Keratinocyte (primary cell): ENCODE data around the gene DBNDD1. TPM values are rescaled to one million over a fixed set of nuclear protein-coding genes. Genes with fewer than 3 reads are reported as not detected.

Experiments
- DNase-seq: peaks from one replicate; pipeline ENCODE4 v3.0.0-alpha.2; 2011; ENCODE audit warnings: low read depth, missing footprints, low spot score
- FAIRE-seq: peaks from 2 replicates; lab custom pipeline; 2011; peaks lifted over from hg19 to GRCh38; lab: Jason Lieb, UNC
- H2AFZ ChIP-seq: 2 replicates; pipeline ENCODE4 v1.6.0; 2012; ENCODE audit warnings: low read length, control low read depth, inconsistent platforms; ENCODE audit not compliant: control insufficient read depth
- H3K27ac ChIP-seq: 2 replicates; pipeline ENCODE4 v1.5.1; 2011; ENCODE audit warnings: low read length; ENCODE audit not compliant: control insufficient read depth, insufficient read depth
- H3K27me3 ChIP-seq: 3 replicates; pipeline ENCODE4 v1.6.0; 2011; ENCODE audit warnings: low read length; ENCODE audit not compliant: control insufficient read depth, insufficient read depth; ENCODE audit errors: extremely low read depth
- H3K36me3 ChIP-seq, 2 experiments: 2 replicates in 1 of 2; 3 replicates in 1 of 2; pipeline ENCODE4 v1.5.1; 2011; ENCODE audit warnings: low read length in 2 of 2, mild to moderate bottlenecking in 1 of 2; ENCODE audit not compliant: control insufficient read depth in 2 of 2, insufficient read depth in 2 of 2; ENCODE audit errors: extremely low read depth in 1 of 2
- H3K4me1 ChIP-seq: 3 replicates; pipeline ENCODE4 v1.5.1; 2011; ENCODE audit warnings: low read length; ENCODE audit not compliant: control insufficient read depth, insufficient read depth; ENCODE audit errors: extremely low read depth
- H3K4me2 ChIP-seq: 3 replicates; pipeline ENCODE4 v1.6.0; 2011; ENCODE audit warnings: low read depth, low read length; ENCODE audit not compliant: control insufficient read depth, insufficient read depth; ENCODE audit errors: extremely low read depth
- H3K4me3 ChIP-seq, 3 experiments: fragments of 200-600 bp in 1 of 3; sonication (generic) in 1 of 3; 2 replicates in 2 of 3; 3 replicates in 1 of 3; pipeline ENCODE4 v1.5.1; 2011 to 2016; ENCODE audit warnings: low read length in 3 of 3, mild to moderate bottlenecking in 3 of 3, control low read depth in 2 of 3, inconsistent platforms in 1 of 3, low read depth in 1 of 3, mixed read lengths in 1 of 3, mixed run types in 1 of 3, moderate library complexity in 1 of 3; ENCODE audit not compliant: control insufficient read depth in 2 of 3, insufficient read depth in 2 of 3; ENCODE audit errors: extremely low read depth in 1 of 3
- H3K79me2 ChIP-seq: 2 replicates; pipeline ENCODE4 v1.6.0; 2012; ENCODE audit warnings: low read length; ENCODE audit not compliant: control insufficient read depth, insufficient read depth
- H3K9ac ChIP-seq: 3 replicates; pipeline ENCODE4 v1.6.0; 2011; ENCODE audit warnings: low read length; ENCODE audit not compliant: control insufficient read depth, insufficient read depth; ENCODE audit errors: extremely low read depth
- H3K9me1 ChIP-seq: 3 replicates; pipeline ENCODE4 v1.6.0; 2011; ENCODE audit warnings: low read length; ENCODE audit not compliant: control insufficient read depth, insufficient read depth; ENCODE audit errors: extremely low read depth
- H3K9me3 ChIP-seq: 2 replicates; pipeline ENCODE4 v1.5.1; 2012; ENCODE audit warnings: low read depth, low read length; ENCODE audit not compliant: control insufficient read depth
- H4K20me1 ChIP-seq: 3 replicates; pipeline ENCODE4 v1.6.0; 2011; ENCODE audit warnings: low read length; ENCODE audit not compliant: control insufficient read depth, insufficient read depth; ENCODE audit errors: extremely low read depth
- EZH2 ChIP-seq: IDR thresholded peaks from one replicate; pipeline ENCODE4 v1.6.1; 2012; ENCODE audit warnings: inconsistent platforms, mild to moderate bottlenecking, low read length, moderate library complexity
- dilution Hi-C: fragments of 300-500 bp; cut with MboI; formaldehyde crosslinking; loops from one replicate; pipeline ENCODE4 v1.7.0; 2020; ENCODE audit warnings: low sequenced_read_pairs; ENCODE audit not compliant: extremely low pct_ligation_motif_present
- polyA plus RNA-seq, 5 experiments: library from polyadenylated mRNA; depleted of rRNA in 3 of 5; stranded (reverse) in 3 of 5; stranded (forward) in 1 of 5; unstranded in 1 of 5; fragments of >200 nt; gene quantifications; 1 replicate in 1 of 5; 2 replicates in 3 of 5; 3 replicates in 1 of 5; pipeline versions ENCODE4 v1.2.1 to v1.2.3, GENCODE V29; 2011 to 2012; ENCODE audit warnings: missing spikeins in 2 of 5, low read depth in 1 of 5, low replicate concordance in 1 of 5
- TF ChIP-seq, protein P1 (sequence below), 3 experiments: IDR thresholded peaks in 1 of 3; conservative IDR thresholded peaks in 1 of 3; optimal IDR thresholded peaks in 1 of 3; 2 replicates in 2 of 3; 3 replicates in 1 of 3; pipeline versions ENCODE3 to v1.5.1; 2011; ENCODE audit warnings: low read length in 3 of 3, mild to moderate bottlenecking in 3 of 3, moderate library complexity in 2 of 3, control low read depth in 1 of 3, inconsistent platforms in 1 of 3; ENCODE audit not compliant: insufficient read depth in 2 of 3; ENCODE audit errors: extremely low read depth in 1 of 3

DBNDD1 gene
- polyA plus RNA-seq, 1 donor (not counting 4 experiments of a cell fraction or from before 2014, with no cell fraction given) = 1.7 TPM

DNA sequence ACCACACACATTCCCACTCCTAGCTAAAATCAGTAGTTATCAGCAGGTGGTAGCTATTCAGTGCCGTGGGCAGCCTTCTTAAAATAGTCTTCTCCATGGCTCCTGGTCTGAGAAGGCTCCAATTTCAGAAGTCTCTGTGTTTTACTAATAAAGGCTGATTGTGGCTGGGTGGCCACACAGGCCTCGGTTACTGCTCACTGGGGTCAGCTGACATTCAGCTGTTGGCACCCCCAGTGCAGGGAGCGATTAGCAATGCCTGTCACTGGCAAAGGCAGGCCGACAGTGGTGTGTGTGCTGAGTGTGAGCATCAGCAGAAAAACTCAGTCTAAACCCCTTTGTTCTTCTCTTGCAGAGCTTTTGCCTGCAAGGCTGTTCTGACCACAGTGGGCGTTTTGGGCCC, 16.6 kb upstream of the DBNDD1 start:
- Histone ChIP-seq H2AFZ (no peak overlapping the region), H3K4me1 (no peaks in the 10 kb centered on the region), H3K27ac (no peak overlapping the region), H3K36me3 (peaks cover 38 to 45% of the 10 kb centered on the region in 2 experiments), H3K27me3 (no peaks in the 10 kb centered on the region), H3K4me3 (no peak overlapping the region), H3K4me2 (no peak overlapping the region), H3K9me3 (no peaks in the 10 kb centered on the region), H3K79me2 (no peaks in the 10 kb centered on the region), H4K20me1 (peaks cover 3% of the 10 kb centered on the region), H3K9me1 (no peaks in the 10 kb centered on the region), H3K9ac (no peak overlapping the region)
- dilution Hi-C loops = no loop called here
- FAIRE-seq (no peak), DNase-seq (no peak)
- TF ChIP-seq, protein P1, sequence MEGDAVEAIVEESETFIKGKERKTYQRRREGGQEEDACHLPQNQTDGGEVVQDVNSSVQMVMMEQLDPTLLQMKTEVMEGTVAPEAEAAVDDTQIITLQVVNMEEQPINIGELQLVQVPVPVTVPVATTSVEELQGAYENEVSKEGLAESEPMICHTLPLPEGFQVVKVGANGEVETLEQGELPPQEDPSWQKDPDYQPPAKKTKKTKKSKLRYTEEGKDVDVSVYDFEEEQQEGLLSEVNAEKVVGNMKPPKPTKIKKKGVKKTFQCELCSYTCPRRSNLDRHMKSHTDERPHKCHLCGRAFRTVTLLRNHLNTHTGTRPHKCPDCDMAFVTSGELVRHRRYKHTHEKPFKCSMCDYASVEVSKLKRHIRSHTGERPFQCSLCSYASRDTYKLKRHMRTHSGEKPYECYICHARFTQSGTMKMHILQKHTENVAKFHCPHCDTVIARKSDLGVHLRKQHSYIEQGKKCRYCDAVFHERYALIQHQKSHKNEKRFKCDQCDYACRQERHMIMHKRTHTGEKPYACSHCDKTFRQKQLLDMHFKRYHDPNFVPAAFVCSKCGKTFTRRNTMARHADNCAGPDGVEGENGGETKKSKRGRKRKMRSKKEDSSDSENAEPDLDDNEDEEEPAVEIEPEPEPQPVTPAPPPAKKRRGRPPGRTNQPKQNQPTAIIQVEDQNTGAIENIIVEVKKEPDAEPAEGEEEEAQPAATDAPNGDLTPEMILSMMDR (optimal IDR thresholded peaks at IDR 0.05 in 1 of 3, IDR thresholded peaks at IDR 0.05 in 1 of 3, conservative IDR thresholded peaks at IDR 0.05 in 1 of 3; ENCODE audit: extremely low read depth in 1 of 3, insufficient read depth in 2 of 3, low read length in 3 of 3) = no peak
- TF ChIP-seq EZH2 = no peak

DNA sequence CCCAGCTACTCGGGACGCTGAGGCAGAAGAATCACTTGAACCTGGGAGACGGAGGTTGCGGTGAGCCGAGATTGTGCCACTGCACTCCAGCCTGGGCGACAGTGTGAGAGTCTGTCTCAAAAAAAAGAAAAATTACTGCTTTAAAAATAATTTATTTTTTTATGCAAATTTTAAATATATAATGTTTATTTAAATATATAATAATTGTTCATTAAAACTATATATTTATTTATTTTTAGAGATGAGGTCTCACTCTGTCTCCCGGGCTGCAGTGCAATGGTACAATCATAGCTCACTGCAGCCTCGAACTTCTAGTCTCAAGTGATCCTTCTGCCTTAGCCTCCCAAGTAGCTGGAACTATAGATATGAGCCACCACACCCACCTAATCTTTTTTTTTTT, 15.2 kb upstream of the DBNDD1 start:
- dilution Hi-C loops = no loop called here
- Histone ChIP-seq H3K9me1 (no peaks in the 10 kb centered on the region), H3K4me1 (no peaks in the 10 kb centered on the region), H3K9ac (no peak overlapping the region), H3K36me3 (peaks cover 30 to 37% of the 10 kb centered on the region in 2 experiments), H3K4me3 (no peak overlapping the region), H3K79me2 (no peaks in the 10 kb centered on the region), H2AFZ (no peak overlapping the region), H3K27me3 (no peaks in the 10 kb centered on the region), H3K9me3 (no peaks in the 10 kb centered on the region), H4K20me1 (peaks cover 3% of the 10 kb centered on the region), H3K27ac (no peak overlapping the region), H3K4me2 (no peak overlapping the region)
- DNase-seq (no peak), FAIRE-seq (no peak)
- TF ChIP-seq EZH2 = no peak
- TF ChIP-seq, protein P1 (optimal IDR thresholded peaks at IDR 0.05 in 1 of 3, IDR thresholded peaks at IDR 0.05 in 1 of 3, conservative IDR thresholded peaks at IDR 0.05 in 1 of 3; ENCODE audit: extremely low read depth in 1 of 3, insufficient read depth in 2 of 3, low read length in 3 of 3) = no peak
